Erythroblast (primary cell): ENCODE data around the gene PPP4R2.

ENCODE experiments used
- DNase-seq, 2 experiments: peaks; one replicate each; lab custom pipeline; 2025; lab: John Stamatoyannopoulos, UW
- GATA1 ChIP-seq: IDR thresholded peaks from 2 replicates; pipeline ENCODE4 v1.6.1; 2011; ENCODE audit warnings: low read depth, mild to moderate bottlenecking, control low read depth, low read length, moderate library complexity
- POLR2A ChIP-seq: IDR thresholded peaks from 2 replicates; pipeline ENCODE4 v1.6.1; 2011; ENCODE audit warnings: mild to moderate bottlenecking, low read length

Gene PPP4R2

DNA sequence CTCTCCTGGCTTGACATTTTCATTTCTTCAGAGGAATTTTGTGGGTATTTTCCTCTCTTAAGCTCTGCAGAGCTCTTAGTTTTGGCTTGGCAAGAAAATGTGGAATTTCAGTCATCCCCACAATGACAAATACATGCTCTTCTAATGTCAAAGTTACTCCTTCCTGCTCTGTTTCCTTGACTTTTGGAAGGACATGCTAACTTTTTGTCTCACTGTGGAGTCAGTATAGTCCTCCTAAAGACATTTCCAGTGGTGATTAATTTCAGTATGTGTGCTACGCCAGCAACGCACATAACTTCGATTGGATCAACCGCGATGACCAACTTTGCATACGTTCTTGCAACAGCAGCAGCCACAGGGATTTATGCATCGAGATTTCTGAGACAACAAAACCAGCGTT is 78.2 kb downstream of the PPP4R2 start:
- TF ChIP-seq GATA1, result no peak
- no peak for TF ChIP-seq POLR2A
- no peak for DNase-seq

DNA sequence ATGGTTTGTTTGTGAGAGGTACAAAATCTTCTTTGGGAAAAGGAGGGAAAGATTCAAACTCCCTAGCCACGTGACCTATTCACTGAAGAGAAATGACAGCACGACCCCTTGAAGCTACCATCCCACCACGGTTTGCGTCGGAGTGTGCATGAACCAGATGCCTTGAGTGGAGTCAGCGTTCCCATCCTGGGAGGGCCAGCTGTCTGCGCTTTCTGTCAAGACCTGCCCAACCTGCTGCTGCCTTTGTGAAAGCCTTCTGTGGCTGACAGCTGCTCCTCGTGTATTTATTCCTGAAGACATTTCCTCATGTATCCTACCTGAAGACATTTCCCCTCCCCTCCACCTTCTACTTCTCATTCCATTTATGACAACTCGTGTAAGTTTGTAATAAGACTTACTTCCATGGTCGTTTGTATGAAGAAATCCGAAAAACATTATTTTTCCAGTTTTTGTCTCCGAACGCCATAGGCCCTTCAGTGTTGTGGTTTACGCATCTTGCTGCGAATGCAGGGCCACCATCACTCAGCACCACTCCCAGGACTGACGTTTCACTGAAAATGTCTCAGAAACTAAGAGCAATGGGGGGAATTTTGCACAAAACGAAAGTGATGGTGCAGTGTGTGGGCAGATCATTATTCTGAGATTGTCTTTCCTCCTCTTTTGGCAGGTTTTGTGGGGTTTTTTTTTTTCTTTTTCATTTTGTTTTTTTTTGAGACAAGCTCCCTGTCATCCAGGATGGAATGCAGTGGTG is 83.8 kb downstream of the PPP4R2 start:
- DNase-seq, result no peak
- TF ChIP-seq GATA1 (no peak), POLR2A (no peak)

DNA sequence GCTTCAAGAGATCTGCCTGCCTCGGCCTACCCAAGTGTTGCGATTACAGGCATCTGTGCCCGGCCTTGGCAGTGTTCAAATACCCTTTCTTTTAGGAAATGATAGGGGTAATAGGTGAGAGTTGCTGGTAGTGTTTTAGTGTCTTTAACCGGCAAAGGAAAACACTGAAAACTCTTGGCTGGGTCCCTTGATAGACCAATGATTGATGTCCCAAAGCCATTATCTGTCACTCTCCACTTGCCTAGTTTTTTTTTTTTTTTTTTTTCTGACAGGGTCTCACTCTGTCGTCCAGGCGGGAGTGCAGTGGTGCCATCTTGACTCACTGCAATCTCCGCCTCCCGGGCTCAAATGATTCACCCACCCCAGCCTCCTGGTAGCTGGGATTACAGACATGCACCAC is 84.5 kb downstream of the PPP4R2 start:
- no peak for DNase-seq
- TF ChIP-seq GATA1, result no peak
- TF ChIP-seq POLR2A, result no peak

DNA sequence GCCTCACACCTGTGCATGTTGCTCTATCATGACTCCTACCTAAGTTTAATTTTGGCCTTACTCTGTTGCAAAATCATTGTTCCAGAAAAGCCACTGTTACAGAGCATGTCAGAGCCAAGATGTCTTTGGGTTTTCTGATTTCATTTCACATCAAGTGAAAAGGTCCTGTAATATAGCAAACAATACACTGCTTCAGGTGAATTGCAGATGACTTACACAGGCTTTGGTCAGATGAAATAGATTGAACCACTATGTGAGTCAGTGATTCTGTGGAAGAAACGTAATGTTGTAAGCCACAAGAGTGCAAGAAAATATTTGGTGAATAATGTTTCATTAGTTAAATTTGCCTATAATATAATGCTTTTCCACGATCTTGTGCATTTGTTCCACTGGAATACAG is 87.6 kb downstream of the PPP4R2 start:
- no peak for DNase-seq

GRCh38 chr3:73086071-73086494 is 89.5 kb downstream of the PPP4R2 start:
- TF ChIP-seq POLR2A (no peak), GATA1 (no peak)
- DNase-seq, result peak; percentile 37 to 69

More for the DNA sequence above, 87.6 kb downstream of the PPP4R2 start:
- TF ChIP-seq POLR2A (no peak), GATA1 (no peak)

DNA sequence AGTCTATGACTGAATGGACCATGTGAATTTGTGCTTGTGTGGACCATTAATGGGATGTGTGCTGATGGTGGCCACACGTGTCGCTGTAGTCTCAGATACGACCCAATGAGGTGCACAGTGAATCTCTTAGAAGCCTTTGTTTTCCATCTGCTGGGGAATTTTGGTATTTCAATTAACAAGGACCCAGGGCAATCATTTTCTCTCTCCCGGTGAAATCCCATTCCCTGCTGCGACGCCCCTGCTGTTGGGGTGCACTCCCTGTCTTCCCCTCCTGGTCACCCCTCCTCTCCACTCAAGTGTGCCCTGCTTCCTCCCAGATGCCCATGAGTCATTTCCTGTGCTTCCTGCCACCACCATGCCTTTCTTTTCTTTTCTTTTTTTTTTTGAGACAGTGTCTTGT is 97.5 kb downstream of the PPP4R2 start:
- no peak for TF ChIP-seq GATA1
- TF ChIP-seq POLR2A, result no peak
- no peak for DNase-seq

GRCh38 chr3:73094951-73095350 is 98.3 kb downstream of the PPP4R2 start:
- DNase-seq, result no peak
- TF ChIP-seq GATA1 (no peak), POLR2A (no peak)

DNA sequence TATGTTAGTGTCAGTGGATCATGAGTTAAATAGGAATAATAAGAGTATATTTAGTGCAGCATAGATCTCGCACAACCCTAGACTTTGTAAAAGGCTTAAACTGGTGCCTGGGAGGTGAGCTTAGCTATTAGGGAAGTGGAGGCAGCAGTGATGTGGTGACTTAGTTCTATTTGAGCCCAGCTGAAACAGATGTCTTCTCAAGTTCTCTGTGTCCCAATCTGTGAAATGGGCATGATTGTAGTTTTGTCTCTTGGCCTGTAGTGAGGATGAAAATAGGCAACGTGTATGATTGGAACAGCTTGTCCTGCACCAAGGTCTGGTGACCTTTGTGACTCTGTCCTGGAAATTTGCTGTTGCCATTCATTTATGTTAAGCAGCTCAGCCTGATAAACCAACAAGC is 99.6 kb downstream of the PPP4R2 start:
- DNase-seq, result no peak
- TF ChIP-seq POLR2A (no peak), GATA1 (no peak)

- no peak for TF ChIP-seq POLR2A
- TF ChIP-seq GATA1, result no peak
- DNase-seq, result no peak
Observed at GRCh38 chr3:73098026-73098425, 101.4 kb downstream of the PPP4R2 start.

DNA sequence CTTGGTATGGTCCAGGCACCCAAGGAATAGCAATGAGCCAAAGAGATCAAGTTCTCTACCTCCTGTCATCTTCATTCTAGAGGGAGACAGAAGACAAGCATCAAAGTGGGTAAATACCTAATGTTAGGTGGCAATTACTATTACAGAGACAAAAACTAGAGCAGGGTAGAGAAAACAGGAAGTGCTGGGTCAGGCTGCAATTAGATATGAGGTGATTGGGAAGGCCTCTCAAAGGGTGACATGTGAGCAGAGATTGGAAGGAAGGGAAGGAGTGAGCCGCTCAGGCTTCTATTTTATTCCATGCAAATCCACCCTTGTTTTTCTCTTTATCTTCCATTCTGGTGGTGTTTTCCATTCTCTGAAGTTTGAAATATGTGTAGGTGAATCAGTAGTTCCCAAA is 102.3 kb downstream of the PPP4R2 start:
- DNase-seq, result no peak
- TF ChIP-seq GATA1, result no peak
- no peak for TF ChIP-seq POLR2A

GRCh38 chr3:73100741-73101559 is 104.3 kb downstream of the PPP4R2 start:
- TF ChIP-seq GATA1 (no peak), POLR2A (no peak)
- peak; percentile 65 to 83 for DNase-seq

DNA sequence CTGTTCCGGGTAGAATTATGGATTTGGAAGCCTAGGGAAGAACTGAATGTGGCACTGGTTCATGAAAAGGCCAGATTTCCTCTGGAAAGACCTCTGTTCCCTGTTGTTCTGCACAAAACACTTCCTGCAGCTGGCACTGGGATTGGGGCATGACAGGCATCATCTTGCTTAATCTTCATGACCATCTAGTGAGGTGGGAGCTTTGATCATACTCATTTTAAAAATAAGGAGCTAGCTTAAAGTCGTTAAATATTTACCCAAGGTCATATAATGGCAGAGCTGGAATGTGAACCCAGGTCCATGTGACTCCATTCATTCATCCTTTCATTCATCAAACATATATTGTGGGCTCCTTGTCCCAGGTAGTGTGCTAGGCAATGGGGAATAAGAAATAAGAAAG is 105.3 kb downstream of the PPP4R2 start:
- TF ChIP-seq GATA1 (no peak), POLR2A (no peak)
- no peak for DNase-seq

- DNase-seq, result no peak
- no peak for TF ChIP-seq POLR2A
- no peak for TF ChIP-seq GATA1
Observed at GRCh38 chr3:73107215-73107614, 110.6 kb downstream of the PPP4R2 start.

- TF ChIP-seq POLR2A (no peak), GATA1 (no peak)
Observed at GRCh38 chr3:73107676-73108187, 111.1 kb downstream of the PPP4R2 start.

More at GRCh38 chr3:73107676-73108187, 111.1 kb downstream of the PPP4R2 start:
- DNase-seq, result no peak
